Adrenal gland (tissue), 5 donors: Measurements from ENCODE around the gene GON4L.

Experiments
- CTCF ChIP-seq, 6 experiments: fragments of 450-650 bp in 4 of 6; fragments of 200-600 bp in 2 of 6; sonication (generic) in 1 of 6; IDR thresholded peaks; 1 replicate in 5 of 6; 2 replicates in 1 of 6; pipeline versions ENCODE4 v1.5.1 to v1.8.0; 2016 to 2021; ENCODE audit warnings: antibody characterized with exemption in 6 of 6, mild to moderate bottlenecking in 2 of 6, moderate library complexity in 1 of 6
- POLR2A ChIP-seq, 2 donors: fragments of 450-650 bp; IDR thresholded peaks; one replicate each; pipeline ENCODE4 v1.6.1; 2017; ENCODE audit warnings: antibody characterized with exemption in 2 of 2, mild to moderate bottlenecking in 2 of 2, moderate library complexity in 1 of 2
- donor health status: DM: no; HTN: no; CAD: no.

GRCh38 chr1:155740995-155741394 is 116.0 kb downstream of the GON4L start:
- TF ChIP-seq CTCF (IDR thresholded peaks at IDR 0.05) = no peak
- no peak for TF ChIP-seq POLR2A (IDR thresholded peaks at IDR 0.05)
